Effector CD4-positive, alpha-beta T cell (primary cell): Measurements from ENCODE around the gene KIF24.
"Not testable (repeated sequence)": the region's sequence is repeated elsewhere in the genome, so short reads cannot be mapped to it uniquely, and the experiment has no call there.

ENCODE experiments used
- DNase-seq: peaks from one replicate; pipeline ENCODE4 v3.0.0-alpha.2; 2020
- total RNA-seq: gene quantifications from one replicate; lab custom pipeline; 2026; lab: John Stamatoyannopoulos, UW

Gene KIF24, protein sequence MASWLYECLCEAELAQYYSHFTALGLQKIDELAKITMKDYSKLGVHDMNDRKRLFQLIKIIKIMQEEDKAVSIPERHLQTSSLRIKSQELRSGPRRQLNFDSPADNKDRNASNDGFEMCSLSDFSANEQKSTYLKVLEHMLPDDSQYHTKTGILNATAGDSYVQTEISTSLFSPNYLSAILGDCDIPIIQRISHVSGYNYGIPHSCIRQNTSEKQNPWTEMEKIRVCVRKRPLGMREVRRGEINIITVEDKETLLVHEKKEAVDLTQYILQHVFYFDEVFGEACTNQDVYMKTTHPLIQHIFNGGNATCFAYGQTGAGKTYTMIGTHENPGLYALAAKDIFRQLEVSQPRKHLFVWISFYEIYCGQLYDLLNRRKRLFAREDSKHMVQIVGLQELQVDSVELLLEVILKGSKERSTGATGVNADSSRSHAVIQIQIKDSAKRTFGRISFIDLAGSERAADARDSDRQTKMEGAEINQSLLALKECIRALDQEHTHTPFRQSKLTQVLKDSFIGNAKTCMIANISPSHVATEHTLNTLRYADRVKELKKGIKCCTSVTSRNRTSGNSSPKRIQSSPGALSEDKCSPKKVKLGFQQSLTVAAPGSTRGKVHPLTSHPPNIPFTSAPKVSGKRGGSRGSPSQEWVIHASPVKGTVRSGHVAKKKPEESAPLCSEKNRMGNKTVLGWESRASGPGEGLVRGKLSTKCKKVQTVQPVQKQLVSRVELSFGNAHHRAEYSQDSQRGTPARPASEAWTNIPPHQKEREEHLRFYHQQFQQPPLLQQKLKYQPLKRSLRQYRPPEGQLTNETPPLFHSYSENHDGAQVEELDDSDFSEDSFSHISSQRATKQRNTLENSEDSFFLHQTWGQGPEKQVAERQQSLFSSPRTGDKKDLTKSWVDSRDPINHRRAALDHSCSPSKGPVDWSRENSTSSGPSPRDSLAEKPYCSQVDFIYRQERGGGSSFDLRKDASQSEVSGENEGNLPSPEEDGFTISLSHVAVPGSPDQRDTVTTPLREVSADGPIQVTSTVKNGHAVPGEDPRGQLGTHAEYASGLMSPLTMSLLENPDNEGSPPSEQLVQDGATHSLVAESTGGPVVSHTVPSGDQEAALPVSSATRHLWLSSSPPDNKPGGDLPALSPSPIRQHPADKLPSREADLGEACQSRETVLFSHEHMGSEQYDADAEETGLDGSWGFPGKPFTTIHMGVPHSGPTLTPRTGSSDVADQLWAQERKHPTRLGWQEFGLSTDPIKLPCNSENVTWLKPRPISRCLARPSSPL (N-terminal part only)
- 1.7 reads per million for total RNA-seq

DNA sequence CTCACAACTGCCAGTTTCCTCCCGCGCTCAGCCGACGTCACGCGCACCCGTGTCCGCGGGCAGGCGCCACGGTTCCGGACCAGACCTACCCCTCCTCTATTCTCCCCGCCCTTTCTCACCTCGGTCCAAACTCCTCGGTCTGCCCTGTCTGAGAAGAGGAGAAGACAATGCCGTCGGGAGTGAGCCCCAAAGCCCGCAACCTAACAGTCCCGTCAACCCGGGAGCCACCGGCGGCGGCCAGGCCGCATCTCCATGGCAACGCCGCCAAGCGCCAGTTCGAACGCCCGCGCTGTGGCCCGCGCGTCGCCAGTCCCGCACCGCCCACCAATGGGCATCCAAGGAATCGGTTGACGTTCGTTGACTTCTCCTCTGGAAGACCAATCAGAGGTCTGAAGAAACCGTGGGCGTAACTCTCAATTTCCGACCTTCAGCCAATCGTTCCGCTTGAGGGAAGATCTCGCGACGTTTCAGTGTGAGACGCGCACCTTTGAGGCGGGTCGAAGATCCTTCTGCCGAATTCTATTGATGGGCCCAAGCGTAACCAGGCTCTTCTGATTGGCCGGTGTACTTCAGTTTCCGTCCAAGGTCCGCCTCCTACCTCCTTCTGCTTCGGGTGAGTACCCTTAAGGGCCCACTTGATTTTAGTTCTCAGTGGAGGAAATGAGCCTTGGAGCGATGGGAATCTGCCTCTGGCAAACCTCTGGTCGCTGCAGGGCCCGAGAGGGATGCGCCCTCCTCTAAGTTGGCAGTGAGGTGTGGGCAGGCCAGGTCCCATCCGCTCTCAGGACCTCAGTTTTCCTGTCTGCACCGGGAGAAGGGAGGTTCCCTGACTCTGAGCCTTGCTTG is at the start of gene KIF24, which contains the start of gene NUDT2:
TSS of gene KIF24 (minus strand) at position 282 of the 846 bp plus-strand sequence. CDS start 17,922 bp downstream, outside the sequence.
TSS of gene NUDT2 (plus strand) at position 583 of the 846 bp plus-strand sequence. CDS start 9,471 bp downstream, outside the sequence.
- peak; percentile 94 for DNase-seq

- DNase-seq = no peak
These were observed 49.5 kb upstream of the KIF24 start for GRCh38 chr9:34378376-34379060.

DNA sequence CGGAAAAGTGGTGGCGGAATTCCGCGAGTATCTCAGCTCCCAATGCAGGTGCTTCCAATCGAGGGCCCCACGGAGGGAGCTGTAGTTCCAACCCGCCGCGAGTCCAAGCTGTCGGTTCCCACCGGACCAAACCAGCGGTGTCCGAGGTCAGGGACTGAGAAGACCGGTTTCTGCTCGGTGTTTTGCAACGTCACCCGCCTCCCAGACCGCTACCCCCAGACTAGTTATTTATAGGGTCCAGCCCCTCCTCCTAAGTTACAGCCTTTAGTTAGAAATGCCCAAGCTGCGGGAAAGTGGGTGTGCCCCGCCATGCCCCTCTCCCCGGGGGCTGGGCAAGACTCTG is 48.3 kb upstream of the KIF24 start:
- no peak for DNase-seq

GRCh38 chr9:34376596-34377403 is 47.7 kb upstream of the KIF24 start, which contains the start of gene MYORG:
TSS of gene MYORG (minus strand) at chr9:34376898. CDS start at chr9:34372943, 3,955 bp downstream.
- DNase-seq = peak; percentile 93

DNA sequence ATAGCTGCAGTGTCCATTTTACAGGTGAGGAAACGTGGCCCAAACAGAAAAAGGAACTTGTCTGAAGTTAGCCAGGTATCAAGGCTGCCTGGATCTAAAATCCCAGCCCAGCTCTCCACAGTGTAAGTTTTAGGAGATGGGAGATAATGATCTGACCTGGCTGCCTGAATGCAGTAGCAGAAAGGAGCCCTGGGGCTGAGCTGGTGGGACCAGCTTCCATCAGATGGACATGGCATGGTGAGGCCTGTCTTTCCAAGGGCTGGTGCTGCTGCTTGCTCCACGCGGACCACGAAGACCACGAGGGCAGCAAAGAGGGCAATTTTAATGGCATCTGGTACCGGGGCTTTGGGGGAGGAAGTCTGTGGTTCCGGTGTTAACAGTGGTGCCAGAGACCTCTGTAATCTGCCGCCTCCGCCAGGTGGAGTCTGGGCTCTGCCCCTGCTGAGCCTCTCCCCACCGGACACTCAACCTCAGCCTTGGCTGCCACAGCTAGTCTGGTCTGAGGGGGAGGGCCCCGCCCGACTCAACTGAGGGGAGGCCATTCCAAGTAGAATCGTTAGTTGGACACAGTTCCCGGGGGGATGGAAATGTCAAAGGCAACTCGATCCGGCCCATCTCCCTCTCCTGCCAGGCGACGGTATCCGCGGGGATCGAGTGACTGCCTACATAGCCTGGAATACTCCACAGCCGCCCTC is 47.0 kb upstream of the KIF24 start:
- peak; percentile 38 for DNase-seq

DNA sequence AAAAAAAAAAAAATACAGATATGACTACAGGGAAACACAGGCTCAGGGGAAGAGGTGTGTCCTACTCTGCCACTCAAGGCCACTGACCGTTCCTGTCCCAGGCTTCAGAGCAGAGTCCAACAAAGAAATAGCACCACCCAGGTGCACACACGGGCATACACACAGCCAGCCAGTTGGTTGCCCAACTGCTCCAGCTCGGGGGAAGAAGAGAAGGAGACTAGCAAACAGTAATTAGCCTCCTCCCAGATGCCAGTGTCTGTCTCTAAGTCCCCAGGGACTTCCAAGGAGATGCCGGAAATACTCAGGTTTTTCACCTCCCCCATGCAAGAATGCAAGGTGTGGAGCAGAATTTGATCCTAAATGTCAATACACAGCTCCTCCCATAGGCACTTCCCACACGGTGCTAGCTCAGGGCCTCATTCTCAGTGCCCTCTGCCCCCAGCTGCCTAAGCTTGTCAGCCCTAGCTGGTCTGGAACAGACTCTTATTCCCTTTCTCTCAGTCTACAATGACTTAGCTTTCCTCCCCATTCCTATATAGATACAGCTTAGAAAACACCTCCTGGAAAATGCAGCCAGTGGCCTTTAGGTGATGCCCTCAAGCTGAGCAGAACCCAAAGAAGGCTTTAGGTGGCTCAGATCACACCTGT is 46.0 kb upstream of the KIF24 start:
- DNase-seq = no peak

DNA sequence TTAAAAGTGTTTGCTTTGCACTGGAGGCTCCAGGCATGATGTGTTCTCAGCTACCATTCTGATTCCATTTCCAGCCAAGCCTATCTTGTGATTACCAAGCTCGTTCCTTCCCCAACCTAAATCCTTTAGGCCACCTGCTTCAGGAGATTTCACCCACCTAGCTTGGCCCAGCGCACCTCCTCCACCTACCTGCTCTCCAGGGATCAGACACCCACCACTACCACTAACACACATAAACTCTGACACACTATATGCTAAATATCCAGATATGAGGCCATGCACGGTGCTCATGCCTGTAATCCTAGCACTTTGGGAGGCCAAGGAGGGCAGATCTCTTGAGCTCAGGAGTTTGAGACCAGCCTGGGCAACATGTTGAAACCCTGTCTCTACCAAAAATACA is 45.3 kb upstream of the KIF24 start:
- DNase-seq = no peak

DNA sequence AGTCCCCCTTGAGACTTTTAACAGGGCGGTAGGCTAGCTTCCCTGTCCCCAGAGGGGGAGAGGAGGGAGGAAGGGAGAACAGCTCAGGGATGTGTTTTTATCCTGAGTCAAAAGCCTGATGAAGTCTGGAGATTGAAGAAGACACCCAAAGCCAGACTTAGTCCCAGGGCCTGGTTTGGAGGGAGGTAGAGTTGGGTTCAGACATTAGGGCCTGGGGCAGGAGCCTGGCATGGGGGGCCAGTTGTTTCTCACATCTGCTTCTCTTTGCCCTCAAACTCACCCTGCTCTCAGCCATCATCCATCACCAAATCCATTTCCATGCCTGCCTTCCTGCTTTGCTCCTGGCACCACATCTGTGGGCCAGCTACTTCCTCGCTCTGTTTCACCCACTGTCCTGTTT is 44.7 kb upstream of the KIF24 start:
- DNase-seq = no peak

DNA sequence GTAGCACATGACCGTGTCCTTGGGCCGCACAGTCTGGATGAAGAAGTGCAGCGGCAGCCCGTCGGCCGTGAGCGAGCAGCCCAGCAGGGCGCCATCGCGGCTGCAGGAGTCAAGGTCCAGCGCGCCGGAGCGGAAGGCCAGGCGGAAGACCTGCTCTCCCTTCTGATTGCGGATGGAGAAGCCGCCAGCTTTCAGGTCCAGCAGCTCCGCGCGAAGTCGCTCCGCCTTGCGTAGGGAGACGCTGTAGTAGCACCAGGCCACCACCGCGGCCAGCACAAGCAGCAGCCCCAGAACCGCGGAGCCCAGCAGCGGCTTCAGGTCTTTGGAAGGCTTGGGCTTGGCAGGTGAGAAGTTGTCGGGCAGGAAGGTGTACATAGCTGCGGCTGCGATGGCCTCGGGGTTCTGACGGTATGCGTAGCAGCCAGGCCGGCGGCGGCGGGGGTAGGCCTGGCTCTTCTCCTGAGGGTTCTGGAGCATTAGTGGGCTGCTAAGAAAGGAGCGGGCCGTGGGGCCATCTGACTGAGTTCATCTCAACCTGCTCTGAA is 43.5 kb upstream of the KIF24 start:
- no peak for DNase-seq

DNA sequence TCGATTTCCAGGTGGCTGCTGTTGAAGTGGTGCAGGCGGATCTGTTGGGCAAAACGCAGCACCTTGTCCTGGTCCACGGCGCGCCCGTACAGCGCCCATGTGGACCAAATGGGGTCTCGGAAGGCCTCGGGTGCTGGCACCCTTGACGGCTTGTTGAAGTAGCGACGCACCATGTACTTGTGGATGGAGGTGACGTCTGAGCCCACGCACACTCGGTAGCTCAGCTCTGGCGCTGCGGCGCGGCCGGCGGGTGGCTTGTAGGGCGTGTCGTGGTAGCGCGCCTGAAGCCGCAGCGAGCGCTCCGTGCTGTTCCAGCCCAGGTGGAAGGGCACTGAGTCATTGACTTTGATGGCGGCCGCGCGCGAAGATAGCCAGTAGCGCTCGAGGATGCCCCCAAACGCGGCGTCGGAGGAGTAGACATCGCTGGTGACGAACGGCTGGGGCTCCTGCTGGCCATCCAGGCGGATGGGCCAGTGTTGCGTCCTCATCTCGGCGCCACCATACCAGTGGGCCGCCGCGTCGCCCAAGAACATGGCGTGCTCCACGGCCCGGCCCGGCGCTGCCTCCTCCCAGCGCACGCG is 42.9 kb upstream of the KIF24 start:
- DNase-seq = no peak

GRCh38 chr9:34370970-34371880 is 42.2 kb upstream of the KIF24 start:
- no peak for DNase-seq

GRCh38 chr9:34370335-34370969 is 41.4 kb upstream of the KIF24 start:
- DNase-seq = no peak

DNA sequence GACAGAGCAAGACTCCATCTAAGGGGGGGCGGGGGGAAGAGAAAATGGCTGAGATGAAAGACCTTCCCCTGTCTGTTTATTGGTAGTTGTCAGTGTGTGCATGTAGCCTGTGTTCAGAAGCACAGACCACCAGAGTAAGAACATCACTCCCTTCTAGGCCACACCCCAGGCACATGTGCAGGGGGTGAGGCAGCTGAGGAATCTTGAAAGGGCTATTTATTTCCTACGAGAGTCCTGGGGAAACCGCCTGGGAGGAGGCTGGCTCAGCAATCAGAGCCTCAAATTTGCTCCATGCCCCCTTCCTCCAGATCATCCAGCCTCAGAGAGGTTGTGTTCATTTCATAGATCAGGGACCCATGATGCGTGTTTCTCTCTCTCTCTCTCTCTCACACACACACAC is 40.6 kb upstream of the KIF24 start:
- no peak for DNase-seq

DNA sequence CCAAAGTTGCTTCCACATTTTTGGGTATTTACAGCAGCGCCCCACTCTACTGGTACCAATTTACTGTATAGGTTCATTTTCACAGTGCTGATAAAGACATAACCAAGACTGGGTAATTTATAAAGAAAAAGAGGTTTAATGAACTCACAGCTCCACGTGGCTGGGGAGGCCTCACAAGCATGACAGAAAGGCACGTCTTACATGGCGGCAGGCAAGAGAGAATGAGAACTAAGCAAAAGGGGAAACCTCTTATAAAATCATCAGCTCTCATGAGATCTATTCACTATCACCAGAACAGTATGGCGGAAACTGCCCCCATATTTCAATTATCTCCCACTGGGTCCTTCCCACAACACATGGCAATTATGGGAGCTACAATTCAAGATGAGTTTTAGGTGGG is 39.7 kb upstream of the KIF24 start:
- DNase-seq = not testable (repeated sequence)

DNA sequence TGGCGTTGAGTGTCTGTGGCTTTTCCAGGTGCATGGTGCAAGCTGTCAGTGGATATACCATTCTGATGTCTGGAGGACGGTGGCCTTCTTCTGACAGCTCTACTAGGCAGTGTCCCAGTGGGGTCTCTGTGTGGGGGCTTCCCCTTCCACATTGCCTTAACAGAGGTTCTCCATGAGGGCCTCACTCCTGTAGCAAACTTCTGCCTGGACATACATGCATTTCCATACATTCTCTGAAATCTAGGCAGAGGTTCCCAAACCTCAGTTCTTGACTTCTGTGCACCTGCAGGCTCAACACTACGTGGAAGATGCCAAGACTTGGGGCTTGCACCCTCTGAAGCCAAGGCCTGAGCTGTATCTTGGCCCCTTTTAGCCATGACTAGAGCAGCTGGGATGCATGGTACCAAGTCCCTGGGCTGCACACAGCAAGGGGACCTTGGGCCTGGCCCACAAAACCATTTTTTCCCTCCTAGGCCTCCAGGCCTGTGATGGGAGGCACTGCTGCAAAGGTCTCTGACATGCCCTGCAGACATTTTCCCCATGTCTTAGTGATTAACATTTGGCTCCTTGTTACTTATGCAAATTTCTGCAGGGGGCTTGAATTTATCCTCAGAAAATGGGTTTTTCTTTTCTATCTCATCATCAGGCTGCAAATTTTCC is 38.8 kb upstream of the KIF24 start:
- DNase-seq = not testable (repeated sequence)

DNA sequence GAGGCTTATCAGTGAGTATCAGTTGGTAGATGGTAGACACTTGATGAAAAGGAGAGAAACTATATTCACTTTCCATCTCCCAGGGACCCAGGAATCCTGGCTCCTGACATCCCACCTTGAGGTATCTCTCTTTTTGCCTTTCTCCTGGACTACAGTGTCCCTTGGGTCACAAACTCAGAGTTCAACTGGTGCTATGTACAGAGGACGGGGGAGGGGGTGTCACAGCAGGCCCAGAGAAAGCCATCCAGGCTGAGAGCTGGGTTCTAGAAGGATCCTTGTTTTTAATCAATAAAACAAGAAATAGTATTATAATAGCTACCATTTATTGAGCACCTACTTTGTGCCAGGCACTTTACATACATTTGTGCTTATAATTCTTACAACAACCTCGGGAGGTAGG is 37.3 kb upstream of the KIF24 start:
- no peak for DNase-seq
